GM11168 (cell line): Measurements from ENCODE around the gene KIAA1614.

Source experiments
- in situ Hi-C: fragments of 300-500 bp; cut with MboI; formaldehyde crosslinking; loops from one replicate; pipeline ENCODE4 v1.12.0; 2022; ENCODE audit warnings: low sequenced_read_pairs; ENCODE audit not compliant: unreplicated experiment

Gene KIAA1614

GRCh38 chr1:180976732-180977357, 64.1 kb downstream of the KIAA1614 start:
- in situ Hi-C loops = no loop called here

GRCh38 chr1:180981596-180982387, 69.1 kb downstream of the KIAA1614 start:
- in situ Hi-C loops = no loop called here

- in situ Hi-C loops = no loop called here
These were observed 69.7 kb downstream of the KIAA1614 start for GRCh38 chr1:180982422-180982821.

- in situ Hi-C loops = no loop called here
These were observed 75.6 kb downstream of the KIAA1614 start for GRCh38 chr1:180988253-180988752.

- in situ Hi-C loops = no loop called here
These were observed 81.6 kb downstream of the KIAA1614 start for GRCh38 chr1:180994262-180994661.

- in situ Hi-C loops = no loop called here
These were observed 85.3 kb downstream of the KIAA1614 start for GRCh38 chr1:180997843-180998504.
